IMR-90 (cell line): ENCODE data around the gene MYBL2.

ENCODE experiments used
- POLR2A ChIP-seq: IDR thresholded peaks from 2 replicates; pipeline ENCODE4 v1.6.1; 2012; ENCODE audit warnings: mild to moderate bottlenecking, low read depth, low read length
- RCOR1 ChIP-seq: IDR thresholded peaks from 2 replicates; pipeline ENCODE4 v1.6.1; 2012; ENCODE audit warnings: mild to moderate bottlenecking, low read length, improper control_type of control experiment; ENCODE audit not compliant: insufficient replicate concordance
- RFX5 ChIP-seq: IDR thresholded peaks from 2 replicates; pipeline ENCODE4 v1.8.0; 2012; ENCODE audit warnings: low read depth, mild to moderate bottlenecking, low read length, moderate library complexity
- TF ChIP-seq, protein P1 (sequence below): conservative IDR thresholded peaks from 2 replicates; pipeline ENCODE4 v1.5.1; 2012; ENCODE audit warnings: mild to moderate bottlenecking, low read depth, low read length, improper control_type of control experiment

DNA sequence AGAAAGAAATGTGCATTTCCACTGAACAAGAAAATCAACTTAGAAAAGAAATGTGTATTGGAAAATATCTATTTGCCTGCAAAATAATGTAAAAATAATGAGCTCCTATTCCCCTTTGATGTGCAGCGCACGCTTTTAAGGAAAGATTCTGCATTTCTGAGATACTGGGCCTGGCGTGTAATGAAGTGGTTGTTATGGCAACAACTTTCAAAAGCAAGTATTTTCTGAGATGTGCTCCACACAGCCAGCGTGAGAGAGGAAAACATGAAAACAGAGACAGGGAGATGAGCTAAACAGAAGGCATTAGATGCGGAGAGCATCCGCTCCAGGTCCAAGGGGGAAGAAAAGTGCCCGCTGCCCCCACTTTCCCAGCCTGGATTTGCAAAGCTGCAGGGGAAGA lies 99.0 kb downstream of the MYBL2 start:
- TF ChIP-seq, protein P1, sequence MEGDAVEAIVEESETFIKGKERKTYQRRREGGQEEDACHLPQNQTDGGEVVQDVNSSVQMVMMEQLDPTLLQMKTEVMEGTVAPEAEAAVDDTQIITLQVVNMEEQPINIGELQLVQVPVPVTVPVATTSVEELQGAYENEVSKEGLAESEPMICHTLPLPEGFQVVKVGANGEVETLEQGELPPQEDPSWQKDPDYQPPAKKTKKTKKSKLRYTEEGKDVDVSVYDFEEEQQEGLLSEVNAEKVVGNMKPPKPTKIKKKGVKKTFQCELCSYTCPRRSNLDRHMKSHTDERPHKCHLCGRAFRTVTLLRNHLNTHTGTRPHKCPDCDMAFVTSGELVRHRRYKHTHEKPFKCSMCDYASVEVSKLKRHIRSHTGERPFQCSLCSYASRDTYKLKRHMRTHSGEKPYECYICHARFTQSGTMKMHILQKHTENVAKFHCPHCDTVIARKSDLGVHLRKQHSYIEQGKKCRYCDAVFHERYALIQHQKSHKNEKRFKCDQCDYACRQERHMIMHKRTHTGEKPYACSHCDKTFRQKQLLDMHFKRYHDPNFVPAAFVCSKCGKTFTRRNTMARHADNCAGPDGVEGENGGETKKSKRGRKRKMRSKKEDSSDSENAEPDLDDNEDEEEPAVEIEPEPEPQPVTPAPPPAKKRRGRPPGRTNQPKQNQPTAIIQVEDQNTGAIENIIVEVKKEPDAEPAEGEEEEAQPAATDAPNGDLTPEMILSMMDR, result no peak
- TF ChIP-seq POLR2A (no peak), RCOR1 (no peak), RFX5 (no peak)
